GM12872 (cell line): Measurements from ENCODE around the gene FAM241B.

Experiments used
- CTCF ChIP-seq: IDR thresholded peaks from 3 replicates; pipeline ENCODE4 v1.5.1; 2011; ENCODE audit warnings: low read depth, mild to moderate bottlenecking, low read length, moderate library complexity; ENCODE audit not compliant: insufficient read depth

The FAM241B gene

GRCh38 chr10:69634759-69635425, 4.8 kb downstream of the FAM241B start:
- no peak for TF ChIP-seq CTCF

GRCh38 chr10:69635428-69636272, 5.6 kb downstream of the FAM241B start:
- no peak for TF ChIP-seq CTCF

- no peak for TF ChIP-seq CTCF
These were observed 6.2 kb downstream of the FAM241B start for GRCh38 chr10:69636273-69636575.

- TF ChIP-seq CTCF: peak; percentile 37; the same call in 2 of the 3 replicates
These were observed 6.9 kb downstream of the FAM241B start for GRCh38 chr10:69636626-69637605.

- TF ChIP-seq CTCF: no peak
These were observed 8.6 kb downstream of the FAM241B start for GRCh38 chr10:69638642-69639041.

GRCh38 chr10:69639291-69640195, 9.5 kb downstream of the FAM241B start:
- TF ChIP-seq CTCF: peak; percentile 84
